K562 (cell line): Measurements from ENCODE around the gene DIPK1B. TPM values are rescaled to one million over a fixed set of nuclear protein-coding genes. Genes with fewer than 3 reads are reported as not detected.

Experiments used
- ATAC-seq: fragments of 200-7000 bp; cut with Tn5 transposase; 3 replicates; pipeline ENCODE4 v1.9.1; 2020; ENCODE audit warnings: moderate library complexity
- BruUV-seq: library from RNA; stranded (reverse); fragments of 400-500 nt; replicated peaks from 2 replicates; lab custom pipeline; 2021; lab: Mats Ljungman, UMichigan
- CTCF ChIA-PET: fragments of 300-600 bp; formaldehyde crosslinking; extraction: SDS; loops from one replicate; lab custom pipeline; 2021; ENCODE audit warnings: low intra/inter-chr PET ratio; lab: Yijun Ruan, JAX
- POLR2A ChIA-PET: fragments of 300-600, 350-650 bp; sonication (Branson Sonifier 250); formaldehyde crosslinking; extraction: SDS; loops from one replicate; lab custom pipeline; 2021; ENCODE audit warnings: antibody characterized with exemption, inconsistent platforms; lab: Yijun Ruan, JAX
- DNase-seq, 4 experiments: peaks; one replicate each; pipeline versions ENCODE4 v3.0.0 to v3.0.0-alpha.2; 2011 to 2018; ENCODE audit warnings: low spot score in 3 of 4, mixed read lengths in 3 of 4; ENCODE audit errors: extremely low read depth in 1 of 4
- FAIRE-seq: peaks from 2 replicates; lab custom pipeline; 2011; peaks lifted over from hg19 to GRCh38; lab: Jason Lieb, UNC
- H2AFZ ChIP-seq: 2 replicates; pipeline ENCODE4 v1.6.0; 2011; ENCODE audit warnings: low read depth, low read length, control low read depth, inconsistent platforms
- H3K27ac ChIP-seq: fragments of 200-600 bp; 3 replicates; pipeline ENCODE4 v1.8.0; 2011; ENCODE audit warnings: low read depth, mild to moderate bottlenecking, control low read depth, inconsistent platforms, low read length, moderate library complexity, mixed read lengths; ENCODE audit errors: extremely low read depth
- H3K27me3 ChIP-seq, 2 experiments: fragments of 300-600 bp in 1 of 2; 2 replicates in 1 of 2; 3 replicates in 1 of 2; pipeline versions ENCODE4 v1.6.0 to v1.8.0; 2011; ENCODE audit warnings: inconsistent platforms in 2 of 2, low read length in 2 of 2, mild to moderate bottlenecking in 1 of 2, mixed read lengths in 1 of 2, moderate library complexity in 1 of 2; ENCODE audit not compliant: control insufficient read depth in 2 of 2, insufficient read depth in 2 of 2
- H3K36me3 ChIP-seq: fragments of 300-600 bp; 3 replicates; pipeline ENCODE4 v1.8.0; 2011; ENCODE audit warnings: mild to moderate bottlenecking, low read length, inconsistent platforms; ENCODE audit not compliant: control insufficient read depth, insufficient read depth
- H3K4me1 ChIP-seq, 2 experiments: fragments of 200-600 bp in 1 of 2; replicated peaks in 1 of 2; 2 replicates in 1 of 2; 3 replicates in 1 of 2; pipeline versions ENCODE4 v1.5.1 to v1.8.0; 2011; ENCODE audit warnings: inconsistent platforms in 2 of 2, low read length in 2 of 2, mild to moderate bottlenecking in 1 of 2, mixed read lengths in 1 of 2, moderate library complexity in 1 of 2; ENCODE audit not compliant: control insufficient read depth in 2 of 2, insufficient read depth in 2 of 2
- H3K4me2 ChIP-seq: 2 replicates; pipeline ENCODE4 v1.6.1; 2011; ENCODE audit warnings: low read length, control low read depth, inconsistent platforms, mixed read lengths; ENCODE audit not compliant: insufficient read depth
- H3K4me3 ChIP-seq: fragments of 200-600 bp; sonication (generic), shearing (Covaris generic); 2 replicates; pipeline ENCODE4 v1.5.1; 2016; ENCODE audit warnings: control low read depth, inconsistent platforms
- H3K79me2 ChIP-seq: fragments of 200-600 bp; 3 replicates; pipeline ENCODE4 v1.8.0; 2011; ENCODE audit warnings: low read length, inconsistent platforms; ENCODE audit not compliant: control insufficient read depth, insufficient read depth
- H3K9ac ChIP-seq, 2 experiments: 2 replicates each; pipeline versions ENCODE4 v1.6.0 to v1.6.1; 2011; ENCODE audit warnings: low read depth in 2 of 2, low read length in 2 of 2, control low read depth in 1 of 2, inconsistent platforms in 1 of 2, mild to moderate bottlenecking in 1 of 2, mixed read lengths in 1 of 2; ENCODE audit not compliant: insufficient read depth in 1 of 2
- H3K9me1 ChIP-seq: one replicate; pipeline ENCODE4 v1.6.0; 2011; ENCODE audit warnings: inconsistent platforms, mild to moderate bottlenecking, low read length, moderate library complexity; ENCODE audit not compliant: control insufficient read depth, insufficient read depth
- H3K9me3 ChIP-seq: replicated peaks from 2 replicates; pipeline ENCODE4 v1.5.1; 2011; ENCODE audit warnings: low read depth, low read length, inconsistent platforms; ENCODE audit not compliant: control insufficient read depth, insufficient read depth
- H4K20me1 ChIP-seq: replicated peaks from 2 replicates; pipeline ENCODE4 v1.6.1; 2011; ENCODE audit warnings: low read length, inconsistent platforms, mixed read lengths; ENCODE audit not compliant: control insufficient read depth, insufficient read depth
- ASH1L ChIP-seq: fragments of 450-650 bp; IDR thresholded peaks from 2 replicates; pipeline ENCODE4 v1.6.1; 2018; ENCODE audit warnings: borderline replicate concordance, mild to moderate bottlenecking, low read depth; ENCODE audit not compliant: partially characterized antibody
- MYBL2 ChIP-seq, 2 experiments: fragments of 450-650 bp in 1 of 2; sonication (generic) in 1 of 2; formaldehyde crosslinking in 1 of 2; IDR thresholded peaks; 2 replicates each; pipeline versions ENCODE4 v1.6.1 to v1.8.1; 2017 to 2022; ENCODE audit warnings: borderline replicate concordance in 1 of 2, inconsistent platforms in 1 of 2, low read depth in 1 of 2, mild to moderate bottlenecking in 1 of 2, missing genetic modification reagents in 1 of 2, moderate library complexity in 1 of 2
- NR3C1 ChIP-seq: sonication (generic); formaldehyde crosslinking; IDR thresholded peaks from 2 replicates; pipeline ENCODE4 v1.8.1; 2022; ENCODE audit warnings: missing genetic modification reagents
- ZNF165 ChIP-seq: fragments of 250-450 bp; sonication (Bioruptor Pico); IDR thresholded peaks from 2 replicates; pipeline ENCODE4 v1.4.0; 2020; ENCODE audit warnings: borderline replicate concordance
- ZNF436 ChIP-seq: fragments of 250-450, 450-650 bp; sonication (Bioruptor Pico); formaldehyde crosslinking; IDR thresholded peaks from 2 replicates; pipeline ENCODE4 v1.7.0; 2020; ENCODE audit warnings: mild to moderate bottlenecking
- WGBS: fragments of 100-300 bp; shearing (Covaris generic); methylation state at CpG from one replicate; pipeline ENCODE4 v1.1.6; 2016; ENCODE audit warnings: low coverage, mixed read lengths; ENCODE audit not compliant: insufficient coverage; ENCODE audit errors: missing lambda C conversion rate; 5-methylcytosine and 5-hydroxymethylcytosine counted together
- in situ Hi-C: fragments of 300-500 bp; cut with MboI; formaldehyde crosslinking; loops from 4 replicates; pipeline ENCODE4 v1.15.0; 2018; ENCODE audit warnings: inconsistent platforms, mixed read lengths
- intact Hi-C: fragments of 100-400 bp; cut with micrococcal nuclease; formaldehyde crosslinking; loops from 2 replicates; pipeline ENCODE4 v1.14.2; 2022
- polyA plus RNA-seq, 8 experiments: library from polyadenylated mRNA; depleted of rRNA in 4 of 8; stranded (reverse) in 5 of 8; unstranded in 3 of 8; fragments of >200 nt; fragmentation: Nextera tagmentation in 2 of 8; fragmentation: Illumina TruSeq in 1 of 8; extraction: Ambion mirVana in 2 of 8; extraction: Trizol in 1 of 8; gene quantifications; 2 replicates each; pipeline versions ENCODE4 v1.2.1 to v1.2.3, GENCODE V29; 2011 to 2014; ENCODE audit warnings: inconsistent platforms in 1 of 8, missing spikeins in 1 of 8
- total RNA-seq, 7 experiments: library from RNA; depleted of rRNA in 6 of 7; stranded (reverse); fragments of >200 nt in 6 of 7; fragmentation: Illumina TruSeq in 2 of 7; extraction: Trizol in 2 of 7; gene quantifications; 2 replicates each; pipeline versions ENCODE4 v1.2.1 to v1.2.3, GENCODE V29; 2011 to 2021; ENCODE audit warnings: low replicate concordance in 1 of 7

DIPK1B gene
- total and polyA plus RNA-seq, 9 of the 15 experiments (the other 6 are each of a cell fraction or from before 2014, with no cell fraction given) = 0.08 to 22.3 (median 5.9) TPM

DNA sequence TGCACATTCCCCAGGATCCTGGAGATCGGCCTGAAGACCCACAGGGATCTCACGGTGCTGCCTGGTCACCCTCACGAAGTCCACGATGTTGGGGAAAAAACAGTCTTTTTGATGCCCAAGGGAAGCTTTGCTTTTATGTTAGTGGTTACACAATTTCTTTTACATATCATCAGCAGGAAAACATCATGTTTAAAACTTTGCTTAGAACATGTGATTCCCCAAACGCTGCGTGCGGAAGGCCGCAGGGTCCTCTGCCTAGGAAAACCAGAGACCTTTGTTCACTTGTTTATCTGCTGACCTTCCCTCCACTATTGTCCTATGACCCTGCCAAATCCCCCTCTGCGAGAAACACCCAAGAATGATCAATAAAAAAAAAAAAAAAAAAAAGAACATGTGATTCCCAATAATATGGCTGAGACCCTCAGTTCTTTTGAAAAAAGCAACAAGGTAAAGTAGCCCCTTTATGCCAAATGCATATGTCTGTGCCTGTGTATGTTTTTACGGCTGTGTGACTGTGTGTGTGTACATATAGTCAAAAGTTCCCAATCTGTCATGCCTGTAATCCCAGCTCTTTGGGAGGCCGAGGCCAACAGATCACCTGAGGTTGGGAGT, 13.6 kb upstream of the DIPK1B start:
- Histone ChIP-seq H4K20me1 (no peaks in the 10 kb centered on the region), H3K9ac (no peak overlapping the region), H3K27ac (no peak overlapping the region), H3K79me2 (no peaks in the 10 kb centered on the region)
- intact Hi-C loops = no loop called here
- no peak for TF ChIP-seq NR3C1 (CRISPR knock-in tag)
- TF ChIP-seq MYBL2 (IDR thresholded peaks at IDR 0.05; ENCODE audit: low read depth) = no peak
- TF ChIP-seq MYBL2 (CRISPR knock-in tag; IDR thresholded peaks at IDR 0.05; ENCODE audit: borderline replicate concordance) = no peak
- TF ChIP-seq ASH1L = no peak
- no peak for TF ChIP-seq ZNF436 (CRISPR knock-in tag)
- TF ChIP-seq ZNF165 (CRISPR knock-in tag) = no peak
- TF ChIP-seq, all 486 proteins: peak for 0
- H3K4me2 ChIP-seq = no peak overlapping the region
- no peaks in the 10 kb centered on the region for H3K9me1 ChIP-seq
- ChIA-PET CTCF (no interaction called here), POLR2A (interaction anchor here (0.8 to 1.9 kb wide), 3 partner anchors 9 to 36 kb away, joined by 3 to 7 read pairs (median 3); partner anchors contain the start of genes AGPAT2 and EGFL7)
- 71% methylated on average over 10 of the region's 11 CpGs for WGBS
- no peaks in the 10 kb centered on the region for H3K36me3 ChIP-seq
- BruUV-seq = no TSS peak
- no peaks in the 10 kb centered on the region for H3K9me3 ChIP-seq
- no peaks in the 10 kb centered on the region for H3K27me3 ChIP-seq
- H3K4me1 ChIP-seq = peaks cover 10 to 47% of the 10 kb centered on the region in 2 experiments; a peak in 4 of 5 replicates
- in situ Hi-C loops = no loop called here
- H2AFZ ChIP-seq = no peak overlapping the region
- DNase-seq = no peak
- no peak overlapping the region for H3K4me3 ChIP-seq
- FAIRE-seq = no peak
- ATAC-seq = no peak
